Stimulated activated CD8-positive, alpha-beta memory T cell treated with anti-CD3 and anti-CD28 coated beads, Interleukin-12 subunit alpha, Interleukin-12 subunit beta, amount 100 ng/mL, for 24 hours (primary cell): ENCODE results near the gene ETFA.
"Not testable (repeated sequence)": the region's sequence is repeated elsewhere in the genome, so short reads cannot be mapped to it uniquely, and the experiment has no call there.

Experiments used
- DNase-seq: peaks from one replicate; pipeline ENCODE4 v3.0.0-alpha.2; 2020; ENCODE audit errors: extremely low read depth

ETFA gene

DNA sequence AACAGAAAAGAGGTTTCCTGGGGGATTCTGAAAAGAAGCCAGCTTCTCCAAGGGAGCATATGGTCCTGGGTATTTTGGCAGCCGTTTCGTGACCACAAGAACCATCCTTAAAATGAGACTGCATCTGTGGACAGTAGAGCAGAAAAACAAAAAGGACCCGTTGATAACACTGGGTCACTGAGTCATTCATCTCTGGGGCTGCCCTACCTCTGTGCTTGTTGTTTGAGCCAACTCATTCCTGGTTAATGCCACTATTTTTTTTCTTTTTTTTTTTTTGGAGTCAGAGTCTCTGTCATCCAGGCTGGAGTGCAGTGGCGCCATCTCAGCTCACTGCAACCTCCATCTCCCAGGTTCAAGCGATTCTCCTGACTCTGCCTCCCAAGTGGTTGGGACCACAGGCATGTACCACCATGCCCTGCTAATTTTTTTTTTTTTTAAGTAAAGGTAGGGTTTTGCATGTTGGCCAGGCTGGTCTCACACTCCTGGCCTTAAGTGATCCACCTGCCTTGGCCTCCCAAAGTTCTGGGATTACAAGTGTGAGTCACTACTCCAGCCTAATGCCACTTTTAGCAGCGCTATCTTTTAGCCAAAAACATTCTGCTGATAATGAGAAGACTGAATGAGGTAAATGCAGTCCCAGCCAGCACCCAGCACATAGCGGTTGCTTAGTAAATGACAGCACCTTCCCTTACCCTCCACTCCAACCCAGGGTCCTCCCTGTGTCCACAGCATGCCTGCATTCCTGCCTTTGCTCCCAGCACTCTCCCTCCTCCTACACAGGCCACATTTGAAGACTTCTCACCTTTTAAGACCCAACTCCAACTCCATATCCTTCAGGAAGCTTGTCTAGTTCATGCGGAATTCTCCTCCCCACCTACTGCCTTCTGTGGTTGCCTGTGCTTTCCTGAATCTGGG, 16.2 kb upstream of the ETFA start:
- DNase-seq = no peak

DNA sequence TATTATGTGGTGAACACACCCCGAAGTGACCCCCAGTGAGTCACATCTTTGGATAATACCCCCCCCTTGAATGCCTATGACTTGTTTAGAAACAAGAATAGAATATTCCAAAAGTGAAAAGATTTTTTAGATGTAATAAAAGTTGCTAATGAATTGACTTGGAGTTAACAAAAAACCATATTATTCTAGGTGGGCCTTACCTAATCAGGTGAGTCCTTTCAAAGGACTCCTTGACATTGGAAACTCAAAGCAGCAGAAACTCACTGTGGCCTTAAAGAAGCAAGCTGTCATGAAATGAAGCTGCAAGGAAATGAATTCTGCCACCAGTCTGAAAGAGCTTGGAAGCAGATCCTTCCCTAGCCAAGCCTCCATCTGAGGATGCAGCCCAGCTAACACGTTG, 14.4 kb upstream of the ETFA start:
- DNase-seq = no peak

DNA sequence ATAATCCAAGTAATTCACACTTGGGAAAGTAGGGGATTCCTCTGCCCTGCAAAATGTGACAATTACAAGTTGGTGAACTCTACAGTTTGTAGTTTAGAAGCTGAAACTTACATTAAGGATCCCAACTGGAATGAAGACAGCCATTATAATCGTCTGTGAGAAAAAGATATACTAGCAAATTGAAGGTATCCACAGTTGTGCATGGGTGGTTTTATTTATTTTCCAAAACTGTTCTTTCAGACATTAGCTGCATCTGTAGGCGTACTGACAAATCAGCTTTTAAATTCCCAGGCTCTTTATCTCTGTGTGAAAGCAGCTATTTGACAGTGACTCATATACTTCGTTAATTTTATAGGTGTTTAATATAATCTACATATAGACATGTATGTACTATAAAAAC, 12.8 kb upstream of the ETFA start:
- no peak for DNase-seq

DNA sequence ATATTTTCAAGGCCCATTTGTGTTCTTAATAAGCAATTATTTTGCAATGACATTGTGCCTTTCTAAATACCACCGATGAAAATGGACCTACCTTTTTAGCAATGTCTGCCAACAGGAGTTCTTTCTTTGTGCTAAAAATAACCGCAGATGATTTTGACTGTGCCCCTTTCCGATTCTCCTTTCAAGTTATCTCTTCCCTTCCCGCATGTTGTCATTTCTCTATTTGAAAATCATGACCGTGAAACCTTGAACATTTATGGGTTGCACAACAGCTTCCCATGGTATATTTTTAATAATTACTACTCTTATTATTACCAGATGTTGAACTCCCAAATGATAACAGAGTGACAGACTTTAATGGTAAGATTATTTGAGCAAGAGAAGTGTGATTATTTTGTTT, 10.3 kb upstream of the ETFA start:
- DNase-seq = no peak

DNA sequence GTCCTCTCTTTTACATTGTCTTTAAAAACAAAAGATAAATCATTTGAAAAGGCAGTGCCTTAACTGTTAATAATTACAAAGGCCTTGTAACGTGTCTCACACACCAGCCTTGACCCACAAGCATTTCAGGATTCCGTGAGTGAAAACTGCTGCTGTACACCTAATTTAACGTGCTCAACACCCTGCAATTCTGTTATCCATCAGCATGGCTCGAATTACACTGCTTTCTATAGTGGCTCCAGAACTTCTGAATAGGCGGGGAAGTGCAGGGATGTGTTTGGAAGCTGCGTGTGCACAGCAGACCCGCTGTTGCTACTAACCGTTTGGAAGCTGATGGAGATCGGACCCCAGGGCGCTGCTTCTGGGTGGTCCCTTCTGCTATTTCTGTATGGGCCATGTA, 9.9 kb upstream of the ETFA start:
- no peak for DNase-seq

DNA sequence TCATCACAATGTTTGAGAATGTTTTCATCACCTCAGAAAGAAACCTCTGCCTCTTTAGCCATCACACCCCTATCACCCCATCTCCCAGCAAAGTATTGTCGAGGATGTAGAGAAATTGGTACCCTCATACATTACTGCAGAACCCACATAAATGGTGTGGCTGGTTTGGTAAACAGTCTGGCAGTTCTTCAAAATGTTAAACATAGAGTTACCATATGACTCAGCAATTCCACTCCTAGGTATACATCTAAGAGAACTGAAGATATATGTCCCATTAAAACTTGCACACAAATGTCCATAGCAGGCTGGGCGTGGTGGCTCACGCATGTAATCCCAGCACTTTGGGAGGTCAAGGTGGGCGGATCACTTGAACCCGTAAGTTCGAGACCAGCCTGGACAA, 8.7 kb upstream of the ETFA start:
- no peak for DNase-seq

DNA sequence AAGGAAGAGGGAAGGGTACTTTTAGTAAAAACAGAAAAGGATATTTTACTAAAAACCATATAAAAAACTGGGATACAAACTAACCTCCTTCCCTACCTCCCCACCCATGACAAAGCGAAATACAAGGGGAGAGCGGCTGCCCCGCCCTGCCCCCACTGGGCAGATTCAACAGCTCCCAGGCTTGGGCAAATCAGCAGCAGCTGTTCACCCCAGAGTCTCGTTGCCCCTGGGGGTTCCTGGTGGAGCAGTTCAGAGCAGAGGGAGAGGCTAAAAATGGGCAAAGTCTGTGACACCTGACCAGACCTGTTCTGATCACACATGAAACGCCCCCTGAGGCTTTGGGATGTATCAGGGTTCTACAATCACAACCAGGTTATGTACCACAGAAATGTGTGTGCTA, 2.5 kb upstream of the ETFA start:
- no peak for DNase-seq

DNA sequence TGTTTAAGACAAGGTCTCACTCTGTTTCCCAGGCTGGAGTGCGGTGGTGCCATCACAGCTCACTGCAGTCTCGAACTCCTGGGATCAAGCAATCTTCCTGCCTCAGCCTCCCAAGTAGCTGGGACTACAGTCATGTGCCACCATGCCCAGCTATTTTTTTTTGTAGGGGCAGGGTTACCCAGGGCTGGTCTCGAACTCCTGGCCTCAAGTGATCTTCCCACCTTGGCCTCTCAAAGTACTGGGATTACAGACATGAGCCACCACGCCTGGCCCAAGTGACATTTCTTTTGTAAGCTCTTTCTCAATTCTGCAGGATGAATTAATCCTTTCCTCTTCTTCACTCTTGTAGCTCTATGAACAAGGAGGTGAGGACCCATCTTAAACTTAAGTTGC, 1.9 kb upstream of the ETFA start:
- not testable (repeated sequence) for DNase-seq

DNA sequence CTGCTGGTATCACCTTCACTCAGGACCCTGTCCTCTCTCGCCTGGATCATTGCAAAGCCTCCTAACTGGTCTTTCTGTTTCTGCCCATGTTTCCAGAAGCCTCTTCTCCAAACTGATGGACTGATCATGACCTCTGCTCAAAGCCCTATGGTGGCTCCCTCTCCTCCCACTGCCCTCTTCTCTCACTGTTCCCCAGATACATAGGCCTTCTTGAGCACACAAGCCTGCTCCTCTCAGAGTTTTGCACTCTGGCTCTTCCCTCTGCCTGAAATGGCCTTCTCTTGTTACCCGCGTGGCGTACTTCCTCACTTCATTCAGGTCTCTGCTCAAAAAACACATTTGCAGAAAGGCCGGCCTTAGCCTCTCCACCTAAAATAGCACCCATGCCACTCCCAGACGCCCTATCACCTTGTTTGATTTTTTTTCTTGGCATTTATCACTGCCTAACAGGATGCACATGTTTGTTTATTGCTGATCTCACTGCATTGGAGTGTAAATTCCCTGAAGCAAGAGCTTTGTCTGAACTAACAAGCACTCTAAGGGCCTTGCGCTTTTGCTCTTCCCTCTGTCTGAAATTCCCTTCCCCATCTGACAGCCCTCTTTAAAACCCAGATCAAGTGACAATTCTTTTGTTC, 1.4 kb upstream of the ETFA start:
- DNase-seq = no peak

DNA sequence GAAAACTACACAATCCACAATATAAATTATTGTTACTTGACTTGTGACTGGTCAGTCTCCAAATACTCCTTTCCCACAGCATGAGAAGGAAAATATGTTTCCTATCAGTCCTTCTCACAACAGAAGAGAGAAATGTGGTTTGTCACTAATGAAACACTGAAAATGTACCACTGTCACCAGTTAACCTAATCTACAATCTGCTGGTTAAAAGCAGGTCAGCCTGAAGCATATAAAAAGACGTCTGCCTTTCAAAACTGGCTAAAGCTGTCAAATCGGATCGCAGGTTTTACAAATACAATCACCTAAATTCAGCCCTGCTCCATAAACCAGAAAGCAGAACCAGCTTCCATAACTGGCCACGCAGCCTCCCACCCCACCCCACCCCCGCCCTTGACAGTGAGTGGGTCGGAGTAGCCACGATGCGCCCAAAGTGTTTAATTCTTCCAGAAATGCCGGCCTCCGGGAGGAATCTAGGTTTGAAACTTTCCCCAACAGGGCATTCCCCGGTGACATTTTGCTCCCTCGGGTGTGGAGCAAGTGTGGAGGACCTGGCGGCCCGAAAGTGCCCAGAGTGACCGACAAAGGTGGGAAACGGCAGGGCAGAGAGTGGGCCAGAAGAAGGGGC, 682 bp downstream of the ETFA start:
- DNase-seq = no peak

DNA sequence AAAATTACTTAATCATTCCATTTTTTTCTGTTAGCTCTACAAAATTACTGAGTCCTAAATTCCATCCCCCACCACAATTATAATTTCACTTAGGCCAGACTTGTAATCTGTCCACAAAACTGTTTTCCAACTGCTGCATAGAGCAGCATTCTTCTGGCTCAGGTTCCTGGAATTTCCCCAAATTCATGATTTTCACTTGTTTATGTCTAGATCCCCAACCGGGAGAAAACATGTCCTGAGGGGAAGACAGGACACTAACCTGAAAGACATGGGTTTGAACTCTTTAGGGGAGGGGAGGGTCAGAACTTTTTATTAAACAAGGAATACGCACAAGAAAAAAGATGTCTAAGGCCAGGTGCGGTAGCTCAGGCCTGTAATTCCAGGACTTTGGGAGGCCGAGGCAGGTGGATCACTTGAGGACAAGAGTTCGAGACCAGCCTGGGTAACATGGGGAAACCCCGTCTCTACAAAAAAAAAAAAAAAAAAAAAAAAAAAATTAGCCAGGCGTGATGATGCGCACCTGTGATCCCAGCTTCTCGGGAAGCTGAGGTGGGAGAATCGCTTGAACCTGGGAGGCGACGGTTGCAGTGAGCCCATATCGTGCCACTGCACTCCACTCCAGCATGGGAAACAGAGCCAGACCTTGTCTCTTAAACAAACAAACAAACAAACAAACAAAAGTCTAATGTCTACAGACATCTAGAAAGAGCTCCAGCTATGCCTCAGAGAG, 1.5 kb downstream of the ETFA start:
- no peak for DNase-seq

DNA sequence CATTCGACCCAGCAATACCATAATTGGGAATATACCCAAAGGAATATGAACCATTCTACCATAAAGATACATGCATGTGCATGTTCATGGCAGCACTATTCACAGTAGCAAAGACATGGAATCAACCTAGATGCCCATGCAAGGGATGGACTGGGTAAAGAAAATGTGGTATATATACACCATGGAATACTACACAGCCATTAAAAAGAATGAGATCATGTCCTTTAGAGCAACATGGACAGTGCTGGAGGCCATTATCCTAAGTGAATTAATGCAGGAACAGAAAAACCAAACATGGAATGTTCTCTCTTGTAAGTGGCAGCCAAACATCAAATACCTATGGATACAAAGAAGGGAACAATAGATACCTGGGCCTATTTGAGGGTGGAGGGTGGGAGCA, 7.4 kb downstream of the ETFA start:
- DNase-seq = no peak

DNA sequence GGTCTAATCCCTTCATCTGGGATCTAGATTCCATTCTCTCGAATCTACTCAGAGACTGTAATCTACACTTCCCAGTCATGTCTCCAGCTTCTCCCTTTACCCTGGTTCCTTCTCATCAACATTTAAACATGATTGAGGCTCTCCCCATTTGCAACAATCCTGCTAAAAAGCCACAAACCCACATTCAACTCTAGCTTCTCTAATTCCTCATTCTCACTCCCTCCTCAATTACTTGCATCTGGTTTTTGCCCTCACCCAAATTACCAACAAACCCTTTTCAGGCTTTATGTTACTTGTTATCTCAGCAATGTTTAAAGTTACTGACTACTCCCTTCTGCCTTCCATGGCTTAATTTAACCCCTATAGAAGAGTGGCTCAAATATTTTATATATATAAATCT, 11.5 kb downstream of the ETFA start:
- no peak for DNase-seq

DNA sequence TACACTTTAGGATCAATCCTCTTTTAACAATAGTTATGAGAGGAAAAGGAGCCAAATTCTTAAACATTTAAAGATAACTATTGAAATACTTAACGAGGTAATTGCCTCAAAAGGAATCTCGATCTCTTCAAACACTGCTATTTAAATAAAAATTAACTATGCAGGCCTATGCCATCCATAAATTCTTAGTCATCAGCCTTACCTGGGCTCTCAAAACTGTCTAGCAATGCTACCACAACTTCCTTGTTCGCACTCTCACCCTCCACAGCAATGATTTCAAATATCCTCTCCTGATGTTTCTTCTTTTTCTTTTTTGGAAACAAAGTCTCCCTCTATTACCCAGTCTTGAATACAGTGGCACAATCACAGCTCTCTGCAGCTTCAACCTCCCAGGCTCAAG, 12.3 kb downstream of the ETFA start:
- DNase-seq = no peak

DNA sequence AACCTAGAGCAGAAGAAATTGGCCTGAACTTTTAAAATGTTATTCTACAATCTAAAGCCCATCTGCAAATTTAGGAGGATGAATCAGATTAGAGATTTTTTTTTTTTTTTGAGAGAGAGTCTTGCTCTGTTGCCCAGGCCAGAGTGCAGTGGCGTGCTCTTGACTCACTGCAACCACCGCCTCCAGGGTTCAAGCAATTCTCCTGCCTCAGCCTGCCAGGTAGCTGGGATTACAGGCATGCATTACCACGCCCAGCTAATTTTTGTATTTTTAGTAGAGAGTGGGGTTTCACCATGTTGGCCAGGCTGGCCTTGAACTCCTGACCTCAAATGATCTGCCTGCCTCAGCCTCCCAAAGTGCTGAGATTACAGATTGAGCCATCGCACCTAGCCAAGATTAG, 13.3 kb downstream of the ETFA start:
- DNase-seq = not testable (repeated sequence)

DNA sequence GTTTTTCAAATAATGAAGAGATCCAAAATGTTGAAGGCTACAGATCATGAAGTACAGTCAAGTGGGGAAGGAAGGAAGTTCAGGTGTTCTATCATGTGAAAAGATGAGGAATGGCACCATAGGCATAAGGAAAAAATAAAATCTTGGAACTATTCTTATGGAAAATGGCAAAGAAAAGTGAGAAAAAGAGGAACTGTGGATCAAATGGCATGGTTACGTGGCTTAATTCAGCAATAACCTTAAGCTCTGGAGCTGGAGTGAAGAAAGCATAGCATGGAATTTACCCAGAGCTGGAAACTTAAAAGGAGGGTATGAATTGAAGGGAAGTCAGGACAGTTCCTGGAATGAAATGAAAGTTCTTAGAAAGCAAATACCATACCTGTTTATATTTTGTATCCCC, 14.4 kb downstream of the ETFA start:
- no peak for DNase-seq

DNA sequence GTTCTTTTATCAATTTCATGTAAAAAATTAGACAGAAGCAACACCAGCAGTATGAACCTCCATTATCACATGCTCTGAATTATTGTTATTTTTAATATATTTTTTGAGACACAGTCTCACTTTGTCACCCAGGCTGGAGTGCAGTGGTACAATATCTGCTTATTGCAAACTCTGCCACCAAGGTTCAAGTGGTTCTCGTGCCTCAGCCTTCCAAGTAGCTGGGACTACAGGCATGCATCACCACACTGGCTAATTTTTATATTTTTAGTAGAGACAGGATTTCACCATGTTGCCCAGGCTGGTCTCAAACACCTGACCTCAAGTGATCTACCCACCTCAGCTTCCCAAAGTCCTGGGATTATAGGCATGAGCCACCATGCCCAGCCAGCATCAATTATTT, 16.8 kb downstream of the ETFA start:
- DNase-seq = not testable (repeated sequence)

DNA sequence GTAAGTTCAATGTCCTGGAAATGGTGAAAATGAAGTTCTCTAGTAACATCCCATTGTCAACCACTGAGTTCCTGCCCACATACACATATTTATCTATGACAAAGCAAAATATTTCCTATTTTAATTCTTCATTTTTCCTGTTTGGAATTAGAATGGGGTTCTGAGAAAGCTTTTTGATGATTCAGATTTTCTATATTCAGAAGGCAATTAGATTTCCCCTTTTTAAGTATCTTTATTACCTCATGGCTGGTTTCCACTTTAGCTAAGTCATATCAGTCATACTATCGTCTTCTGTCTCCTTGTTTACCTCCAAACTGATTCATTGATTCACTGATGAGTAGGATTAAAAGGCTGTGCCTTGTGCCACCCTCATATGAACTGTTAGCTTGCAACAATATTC, 17.9 kb downstream of the ETFA start:
- DNase-seq = no peak

DNA sequence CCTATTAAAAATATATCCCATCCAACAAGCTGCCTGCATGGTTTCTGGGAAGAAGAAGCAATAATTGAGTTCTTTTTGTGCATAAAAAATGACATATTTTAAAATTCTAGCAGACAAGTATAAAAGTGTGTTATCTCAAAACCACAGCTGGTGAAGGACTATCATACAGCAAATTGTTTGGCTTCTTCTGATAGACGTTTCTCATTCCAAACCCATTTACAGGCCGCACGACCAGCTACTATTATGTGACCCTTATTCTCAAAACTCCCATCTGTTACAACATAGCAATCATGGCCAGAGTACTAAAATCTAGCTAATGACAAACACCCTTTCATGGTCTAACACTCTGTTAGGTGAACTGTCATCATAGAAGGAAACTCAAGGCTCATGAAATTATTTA, 21.7 kb downstream of the ETFA start:
- DNase-seq = no peak

DNA sequence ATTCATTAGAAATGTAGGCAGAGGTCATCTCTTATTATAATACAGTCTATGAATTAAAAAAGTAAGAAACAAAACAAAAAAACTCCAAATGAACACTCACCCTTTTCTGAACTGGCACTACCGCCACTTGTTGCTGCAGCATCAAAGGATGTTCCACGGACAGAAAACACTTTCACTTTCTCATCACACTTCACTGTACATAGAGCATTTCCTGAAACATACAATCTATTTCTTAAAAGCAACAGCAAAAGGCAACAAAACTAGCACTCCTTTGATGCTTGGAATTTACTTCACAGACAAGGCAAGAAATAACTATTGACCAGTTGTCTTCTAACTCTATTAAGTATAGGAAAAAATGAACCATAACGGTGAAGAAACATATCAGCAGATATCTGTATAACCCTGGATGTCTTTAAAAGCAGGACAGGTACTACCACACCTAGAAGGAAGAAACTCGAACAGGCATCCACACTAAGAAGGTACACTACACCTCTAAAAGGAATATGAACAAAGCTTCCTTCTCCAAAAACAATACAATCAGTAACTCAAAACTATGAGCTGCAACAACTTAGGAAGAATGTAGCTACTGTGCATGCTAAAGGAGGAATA, 24.9 kb downstream of the ETFA start:
- DNase-seq = no peak

DNA sequence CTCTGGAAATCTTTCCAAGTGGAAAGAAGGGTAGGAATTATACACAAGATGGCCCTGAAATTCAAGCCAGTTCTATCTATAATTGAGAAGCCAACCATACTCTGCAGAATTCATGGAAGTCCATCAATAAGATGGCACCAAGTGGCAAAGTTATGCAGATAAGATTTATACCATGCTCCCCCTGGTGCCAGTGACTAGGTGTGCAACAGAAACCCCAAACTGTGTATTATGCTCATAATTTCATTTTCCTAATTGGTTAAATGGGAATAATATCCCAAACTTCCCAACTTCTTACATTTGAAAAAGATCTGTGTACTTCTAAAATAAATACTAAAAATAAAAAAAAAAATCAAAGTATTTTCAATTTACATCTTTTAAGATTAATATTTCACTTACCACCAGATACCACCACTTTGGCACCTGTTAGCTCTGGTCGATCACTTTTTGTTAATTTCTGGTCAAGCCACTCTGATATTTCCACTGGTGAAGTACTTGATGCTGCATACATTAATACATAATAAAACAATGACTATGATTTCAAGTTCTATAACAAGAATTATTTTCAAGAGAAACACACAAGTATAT, 25.9 kb downstream of the ETFA start:
- DNase-seq = no peak

DNA sequence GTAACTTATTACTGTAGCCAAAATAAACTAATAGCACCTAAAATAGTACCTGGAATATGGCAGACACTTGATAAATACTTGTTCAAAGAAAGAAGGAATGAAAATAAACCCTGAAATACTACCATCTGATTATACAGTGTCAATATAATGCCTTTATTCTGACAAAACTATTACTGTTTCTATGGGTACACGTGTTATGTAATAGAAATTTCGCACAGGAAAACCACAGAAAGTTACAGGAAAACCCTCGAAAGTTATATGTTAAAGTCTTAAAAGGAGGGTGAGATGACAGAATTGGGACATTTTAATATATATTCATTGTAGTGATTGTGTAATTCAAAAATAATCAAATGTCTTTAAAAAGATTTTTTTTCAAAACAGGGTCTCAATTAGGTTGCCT, 28.8 kb downstream of the ETFA start:
- no peak for DNase-seq
